MM.1S (cell line): Measurements from ENCODE around the gene R3HDM4.

ENCODE experiments used
- DNase-seq: peaks from one replicate; pipeline ENCODE4 v3.0.0-alpha.2; 2015
- H2AFZ ChIP-seq: fragments of 300-600 bp; sonication (generic); 2 replicates; pipeline ENCODE4 v1.6.0; 2016; ENCODE audit warnings: antibody characterized with exemption, low read length
- H3F3A ChIP-seq: fragments of 300-600 bp; sonication (generic); 2 replicates; pipeline ENCODE4 v1.6.1; 2016; ENCODE audit warnings: mild to moderate bottlenecking, antibody characterized with exemption, low read length, moderate library complexity, mixed read lengths; ENCODE audit not compliant: insufficient read depth
- H3K27ac ChIP-seq: fragments of 300-600 bp; sonication (generic); 2 replicates; pipeline ENCODE4 v1.5.1; 2016; ENCODE audit warnings: mild to moderate bottlenecking, low read length
- H3K27me3 ChIP-seq: fragments of 300-600 bp; sonication (generic); replicated peaks from 2 replicates; pipeline ENCODE4 v1.6.0; 2016; ENCODE audit warnings: low read length; ENCODE audit not compliant: insufficient read depth
- H3K36me3 ChIP-seq: fragments of 300-600 bp; sonication (generic); replicated peaks from 2 replicates; pipeline ENCODE4 v1.6.1; 2016; ENCODE audit warnings: mild to moderate bottlenecking, low read length, mixed read lengths; ENCODE audit not compliant: insufficient read depth
- H3K4me1 ChIP-seq: fragments of 300-600 bp; sonication (generic); 2 replicates; pipeline ENCODE4 v1.6.1; 2016; ENCODE audit warnings: low read length, mixed read lengths
- H3K4me2 ChIP-seq: fragments of 300-600 bp; sonication (generic); 2 replicates; pipeline ENCODE4 v1.6.0; 2016; ENCODE audit warnings: low read depth, low read length
- H3K4me3 ChIP-seq: fragments of 300-600 bp; sonication (generic); 2 replicates; pipeline ENCODE4 v1.5.1; 2016; ENCODE audit warnings: low read length, mixed read lengths
- H3K79me2 ChIP-seq: fragments of 300-600 bp; sonication (generic); 2 replicates; pipeline ENCODE4 v1.6.1; 2016; ENCODE audit warnings: mixed run types, low read length, mixed read lengths
- H3K9ac ChIP-seq: fragments of 300-600 bp; sonication (generic); 2 replicates; pipeline ENCODE4 v1.6.1; 2016; ENCODE audit warnings: low read length, mixed read lengths
- H3K9me2 ChIP-seq: fragments of 300-600 bp; sonication (generic); replicated peaks from 2 replicates; pipeline ENCODE4 v1.6.1; 2016; ENCODE audit warnings: mild to moderate bottlenecking, low read length, mixed read lengths; ENCODE audit not compliant: insufficient read depth
- H3K9me3 ChIP-seq: fragments of 300-600 bp; sonication (generic); replicated peaks from 2 replicates; pipeline ENCODE4 v1.6.1; 2016; ENCODE audit warnings: mild to moderate bottlenecking, low read length, mixed read lengths; ENCODE audit not compliant: insufficient read depth
- H4K20me1 ChIP-seq: fragments of 300-600 bp; sonication (generic); 2 replicates; pipeline ENCODE4 v1.6.1; 2016; ENCODE audit warnings: mild to moderate bottlenecking, low read length, moderate library complexity, mixed read lengths; ENCODE audit not compliant: insufficient read depth
- EZH2 ChIP-seq: fragments of 300-600 bp; sonication (generic); optimal IDR thresholded peaks from 2 replicates; pipeline ENCODE3; 2017; ENCODE audit warnings: low read depth, mild to moderate bottlenecking, antibody characterized with exemption, low read length, mixed read lengths
- EZH2phosphoT487 ChIP-seq: fragments of 300-600 bp; sonication (generic); IDR thresholded peaks from 2 replicates; pipeline ENCODE4 v1.6.1; 2018; ENCODE audit warnings: antibody characterized with exemption, low read length
- TF ChIP-seq, protein P1 (sequence below): fragments of 300-600 bp; sonication (generic); IDR thresholded peaks from 2 replicates; pipeline ENCODE4 v1.5.1; 2016; ENCODE audit warnings: antibody characterized with exemption, low read length, mixed read lengths

R3HDM4 gene

DNA sequence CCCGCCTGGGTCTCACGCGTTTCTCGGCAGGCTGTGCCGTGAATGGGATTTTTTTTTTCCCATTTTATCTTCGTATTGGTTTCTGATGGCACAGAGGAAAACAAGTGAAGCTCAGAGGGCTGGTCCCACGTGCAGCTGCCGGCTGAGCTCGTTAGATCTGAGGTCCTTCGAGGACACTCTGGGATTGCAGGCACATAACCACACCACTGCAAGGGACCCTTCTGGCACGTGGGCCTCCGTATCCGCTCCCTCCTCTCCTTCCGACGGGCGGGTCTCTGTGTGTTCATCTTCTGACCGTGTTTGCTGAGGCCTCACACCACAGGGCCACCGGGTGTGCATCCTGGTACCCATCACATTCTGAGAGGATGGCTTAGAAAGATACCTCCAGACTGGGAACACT, 36.9 kb downstream of the R3HDM4 start:
- no peaks in the 10 kb centered on the region for H4K20me1 ChIP-seq
- no peak overlapping the region for H3K27ac ChIP-seq
- no peaks in the 10 kb centered on the region for H3K27me3 ChIP-seq
- no peak overlapping the region for H3K9ac ChIP-seq
- no peak overlapping the region for H3K4me2 ChIP-seq
- no peaks in the 10 kb centered on the region for H3K79me2 ChIP-seq
- H3K9me2 ChIP-seq = no peaks in the 10 kb centered on the region
- DNase-seq = no peak
- H3K9me3 ChIP-seq = no peaks in the 10 kb centered on the region
- no peak overlapping the region for H3K4me3 ChIP-seq
- 0 out of 2 replicates have a peak, but pooled peaks cover 7% of the 10 kb centered on the region for H3K4me1 ChIP-seq
- no peaks in the 10 kb centered on the region for H3K36me3 ChIP-seq
- H2AFZ ChIP-seq = no peak overlapping the region
- TF ChIP-seq EZH2phosphoT487 (no peak), EZH2 (no peak)
- TF ChIP-seq, protein P1, sequence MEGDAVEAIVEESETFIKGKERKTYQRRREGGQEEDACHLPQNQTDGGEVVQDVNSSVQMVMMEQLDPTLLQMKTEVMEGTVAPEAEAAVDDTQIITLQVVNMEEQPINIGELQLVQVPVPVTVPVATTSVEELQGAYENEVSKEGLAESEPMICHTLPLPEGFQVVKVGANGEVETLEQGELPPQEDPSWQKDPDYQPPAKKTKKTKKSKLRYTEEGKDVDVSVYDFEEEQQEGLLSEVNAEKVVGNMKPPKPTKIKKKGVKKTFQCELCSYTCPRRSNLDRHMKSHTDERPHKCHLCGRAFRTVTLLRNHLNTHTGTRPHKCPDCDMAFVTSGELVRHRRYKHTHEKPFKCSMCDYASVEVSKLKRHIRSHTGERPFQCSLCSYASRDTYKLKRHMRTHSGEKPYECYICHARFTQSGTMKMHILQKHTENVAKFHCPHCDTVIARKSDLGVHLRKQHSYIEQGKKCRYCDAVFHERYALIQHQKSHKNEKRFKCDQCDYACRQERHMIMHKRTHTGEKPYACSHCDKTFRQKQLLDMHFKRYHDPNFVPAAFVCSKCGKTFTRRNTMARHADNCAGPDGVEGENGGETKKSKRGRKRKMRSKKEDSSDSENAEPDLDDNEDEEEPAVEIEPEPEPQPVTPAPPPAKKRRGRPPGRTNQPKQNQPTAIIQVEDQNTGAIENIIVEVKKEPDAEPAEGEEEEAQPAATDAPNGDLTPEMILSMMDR = no peak
- peaks cover 8% of the 10 kb centered on the region; the same call in 1 of the 2 replicates for H3F3A ChIP-seq

DNA sequence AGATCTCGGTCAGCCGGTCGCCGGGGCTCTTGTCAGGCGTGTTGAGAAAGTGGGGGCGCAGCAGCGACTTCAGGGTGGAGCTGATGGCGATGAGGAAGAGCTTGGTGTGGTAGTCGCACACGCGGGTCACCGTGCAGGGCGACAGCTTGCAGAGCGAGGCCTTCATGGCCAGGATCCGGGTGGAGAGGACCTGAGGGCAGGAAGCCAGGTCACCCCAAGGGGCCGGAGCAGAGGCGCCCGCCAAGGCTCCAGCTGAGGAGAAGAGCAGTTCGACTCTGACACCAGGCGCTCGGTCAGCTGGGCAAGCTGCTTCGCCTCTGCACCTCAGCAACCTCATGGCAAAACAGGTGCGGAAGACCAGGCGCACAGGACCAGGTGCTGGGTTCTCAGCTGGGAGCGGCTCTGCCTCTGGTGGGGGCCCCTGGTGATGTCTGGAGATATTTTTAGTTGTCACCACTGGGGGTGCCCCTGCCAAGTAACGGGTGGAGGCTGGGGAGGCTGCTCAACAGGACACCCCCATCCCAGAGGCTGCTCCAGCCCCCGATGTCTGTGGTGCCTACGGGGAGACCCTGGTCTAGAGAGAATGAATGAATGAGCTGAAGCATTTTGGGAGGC, 37.6 kb downstream of the R3HDM4 start:
- no peak overlapping the region for H3K27ac ChIP-seq
- no peak overlapping the region for H3K4me2 ChIP-seq
- no peak overlapping the region for H3K9ac ChIP-seq
- H4K20me1 ChIP-seq = no peaks in the 10 kb centered on the region
- no peaks in the 10 kb centered on the region for H3K27me3 ChIP-seq
- no peaks in the 10 kb centered on the region for H3K79me2 ChIP-seq
- H3K9me3 ChIP-seq = no peaks in the 10 kb centered on the region
- H3K9me2 ChIP-seq = no peaks in the 10 kb centered on the region
- H3K36me3 ChIP-seq = no peaks in the 10 kb centered on the region
- no peak for DNase-seq
- H2AFZ ChIP-seq = no peak overlapping the region
- TF ChIP-seq EZH2phosphoT487 = no peak
- TF ChIP-seq EZH2 = no peak
- TF ChIP-seq, protein P1 = no peak
- no peak overlapping the region for H3K4me3 ChIP-seq
- peaks cover 8% of the 10 kb centered on the region; the same call in 1 of the 2 replicates for H3F3A ChIP-seq
- H3K4me1 ChIP-seq = 0 out of 2 replicates have a peak, but pooled peaks cover 7% of the 10 kb centered on the region

DNA sequence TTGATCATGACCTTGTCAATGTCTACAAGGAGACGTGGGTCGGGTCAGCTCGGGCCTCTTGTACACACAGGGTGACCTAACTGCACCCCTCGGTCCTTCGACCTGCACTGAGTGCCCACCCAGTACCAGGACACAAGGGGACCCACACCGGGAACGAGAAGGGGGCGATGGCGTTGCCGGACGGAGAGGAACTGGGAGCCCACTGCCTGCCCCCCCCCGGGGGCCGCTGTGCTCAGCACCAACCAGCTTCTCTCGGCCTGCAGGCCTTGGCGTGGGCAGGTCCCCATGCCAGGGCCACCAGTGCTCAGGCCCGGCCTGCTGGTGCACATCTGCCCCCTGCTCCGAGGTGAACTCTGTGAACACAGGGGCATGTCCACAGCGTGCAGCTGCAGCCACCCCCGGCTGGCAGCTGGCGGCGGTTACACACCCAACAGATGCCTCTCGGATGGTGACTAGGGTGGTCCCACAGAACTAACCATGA, 39.4 kb downstream of the R3HDM4 start:
- H3K27me3 ChIP-seq = no peaks in the 10 kb centered on the region
- 0 out of 2 replicates have a peak, but pooled peaks cover 7% of the 10 kb centered on the region for H3K4me1 ChIP-seq
- H3K9me2 ChIP-seq = no peaks in the 10 kb centered on the region
- H3K9ac ChIP-seq = no peak overlapping the region
- no peak overlapping the region for H3K27ac ChIP-seq
- H3K4me3 ChIP-seq = no peak overlapping the region
- peaks cover 8% of the 10 kb centered on the region; the same call in 1 of the 2 replicates for H3F3A ChIP-seq
- no peaks in the 10 kb centered on the region for H4K20me1 ChIP-seq
- no peak for DNase-seq
- H3K9me3 ChIP-seq = no peaks in the 10 kb centered on the region
- no peak overlapping the region for H2AFZ ChIP-seq
- H3K4me2 ChIP-seq = no peak overlapping the region
- H3K36me3 ChIP-seq = no peaks in the 10 kb centered on the region
- no peaks in the 10 kb centered on the region for H3K79me2 ChIP-seq
- TF ChIP-seq, protein P1 = no peak
